ENCODE data around the gene SPEG. TPM values are rescaled to one million over a fixed set of nuclear protein-coding genes. Genes with fewer than 3 reads are reported as not detected.

SPEG gene
- total RNA-seq, 2 experiments from 2014 or later: 2.1 to 2.3 TPM

DNA sequence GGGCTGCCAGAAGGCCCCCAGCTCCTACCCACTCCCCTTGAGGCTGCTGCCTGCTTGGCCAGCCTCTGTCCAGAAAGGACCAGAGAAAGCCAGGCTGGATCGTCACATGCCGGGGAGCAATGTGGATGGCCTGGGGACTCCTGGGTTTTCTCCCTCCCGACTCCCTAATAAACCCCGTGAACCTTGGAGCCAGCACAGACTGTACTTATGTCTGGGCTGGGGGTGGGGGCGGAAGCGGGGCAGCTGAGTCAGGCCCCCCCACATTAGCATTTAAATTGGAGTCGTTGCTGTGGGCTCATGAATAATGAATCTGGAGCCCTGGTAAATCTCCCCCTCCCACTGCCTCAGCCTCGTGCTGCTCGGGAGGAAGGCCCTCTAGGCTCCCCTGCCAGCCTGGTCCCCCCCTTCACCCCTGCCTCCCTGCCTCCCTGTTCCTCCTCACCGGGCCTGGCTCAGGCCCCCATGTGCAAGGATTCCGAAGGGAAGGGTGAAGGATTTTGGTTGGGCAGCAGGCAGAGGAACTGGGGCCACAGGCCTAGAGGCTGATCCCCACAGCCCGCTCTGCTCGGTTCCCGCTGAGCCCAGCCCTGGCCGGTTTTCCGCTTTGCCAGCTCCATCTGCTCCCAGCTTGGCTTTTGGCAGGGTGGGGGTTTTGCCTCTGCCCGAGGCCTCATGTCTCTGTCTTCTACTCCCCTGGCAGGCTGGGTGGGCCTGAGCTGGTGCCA lies 72.3 kb downstream of the SPEG start:
- TF ChIP-seq, protein P1, sequence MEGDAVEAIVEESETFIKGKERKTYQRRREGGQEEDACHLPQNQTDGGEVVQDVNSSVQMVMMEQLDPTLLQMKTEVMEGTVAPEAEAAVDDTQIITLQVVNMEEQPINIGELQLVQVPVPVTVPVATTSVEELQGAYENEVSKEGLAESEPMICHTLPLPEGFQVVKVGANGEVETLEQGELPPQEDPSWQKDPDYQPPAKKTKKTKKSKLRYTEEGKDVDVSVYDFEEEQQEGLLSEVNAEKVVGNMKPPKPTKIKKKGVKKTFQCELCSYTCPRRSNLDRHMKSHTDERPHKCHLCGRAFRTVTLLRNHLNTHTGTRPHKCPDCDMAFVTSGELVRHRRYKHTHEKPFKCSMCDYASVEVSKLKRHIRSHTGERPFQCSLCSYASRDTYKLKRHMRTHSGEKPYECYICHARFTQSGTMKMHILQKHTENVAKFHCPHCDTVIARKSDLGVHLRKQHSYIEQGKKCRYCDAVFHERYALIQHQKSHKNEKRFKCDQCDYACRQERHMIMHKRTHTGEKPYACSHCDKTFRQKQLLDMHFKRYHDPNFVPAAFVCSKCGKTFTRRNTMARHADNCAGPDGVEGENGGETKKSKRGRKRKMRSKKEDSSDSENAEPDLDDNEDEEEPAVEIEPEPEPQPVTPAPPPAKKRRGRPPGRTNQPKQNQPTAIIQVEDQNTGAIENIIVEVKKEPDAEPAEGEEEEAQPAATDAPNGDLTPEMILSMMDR (IDR thresholded peaks at IDR 0.05): no peak
- ATAC-seq: no peak
- H3K27ac Mint-ChIP-seq: no peak overlapping the region
- H3K36me3 Mint-ChIP-seq (ENCODE audit: low read depth): peaks cover 27% of the 10 kb centered on the region
- intact Hi-C loops (cut with micrococcal nuclease): no loop called here
- ChIA-PET POLR2A (no interaction called here), CTCF (interaction anchor here (1.1 to 7.2 kb wide), 6 partner anchors 9 to 104 kb away, joined by 4 to 86 read pairs (median 24); partner anchors contain the start of gene GMPPA)
- peaks cover 25% of the 10 kb centered on the region for H3K27me3 Mint-ChIP-seq
- H3K4me1 Mint-ChIP-seq (ENCODE audit: low read depth): peaks cover 11% of the 10 kb centered on the region
- no peak for DNase-seq
- no peaks in the 10 kb centered on the region for H3K9me3 Mint-ChIP-seq
- H3K4me3 Mint-ChIP-seq: no peak overlapping the region

DNA sequence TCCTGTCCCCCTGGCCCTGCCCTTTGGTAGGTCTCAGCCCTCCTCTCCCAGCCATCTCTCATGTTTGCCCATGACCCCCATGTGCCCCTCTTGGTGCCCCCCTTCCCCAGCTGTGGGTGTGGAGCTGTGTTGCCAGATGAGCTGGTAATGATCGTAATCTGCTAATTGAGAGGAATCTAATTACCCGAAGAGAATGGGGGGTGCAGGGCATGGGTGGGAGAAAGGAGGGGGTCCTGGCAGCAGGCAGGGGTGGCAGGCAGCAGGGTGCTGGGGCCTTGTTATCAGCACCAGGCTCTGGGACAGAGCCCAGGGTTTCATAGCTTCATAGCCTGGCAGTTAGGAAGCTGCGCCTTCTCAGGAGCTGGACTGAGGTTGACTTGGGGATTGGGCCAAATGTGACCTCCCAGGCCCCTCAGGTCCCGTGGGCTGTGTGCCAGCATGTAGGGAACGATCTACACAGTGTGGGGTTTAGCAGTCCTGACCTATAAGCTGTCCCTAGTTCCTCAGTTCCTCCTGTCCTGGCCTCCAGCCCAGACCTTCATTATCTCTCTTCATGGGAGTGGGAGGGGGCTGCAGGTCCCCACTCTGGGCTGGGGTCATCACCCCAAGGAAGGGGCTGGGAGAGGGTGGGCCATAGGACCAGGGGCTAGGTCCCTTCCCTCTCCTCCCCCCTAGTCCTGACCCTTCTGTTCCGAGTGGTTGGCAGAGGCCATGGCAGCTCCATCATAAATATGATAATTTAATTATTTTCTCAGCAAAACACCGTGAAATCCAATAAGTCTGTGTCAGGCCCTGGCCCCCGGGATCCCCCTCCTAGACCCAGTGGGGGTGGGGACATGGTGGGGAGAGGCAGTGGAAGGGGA lies 73.2 kb downstream of the SPEG start:
- ATAC-seq (no peak), DNase-seq (no peak)
- Mint-ChIP-seq H3K4me3 (no peak overlapping the region), H3K9me3 (no peaks in the 10 kb centered on the region), H3K27me3 (peaks cover 29% of the 10 kb centered on the region), H3K4me1 (ENCODE audit: low read depth) (peaks cover 11% of the 10 kb centered on the region), H3K27ac (no peak overlapping the region), H3K36me3 (ENCODE audit: low read depth) (peaks cover 26% of the 10 kb centered on the region)
- intact Hi-C loops (cut with micrococcal nuclease): no loop called here
- TF ChIP-seq, protein P1 (IDR thresholded peaks at IDR 0.05): no peak
- ChIA-PET CTCF (interaction anchor here (0.8 to 7.2 kb wide), 9 partner anchors 10 to 106 kb away, joined by 3 to 86 read pairs (median 10); partner anchors contain the start of gene GMPPA), POLR2A (no interaction called here)

DNA sequence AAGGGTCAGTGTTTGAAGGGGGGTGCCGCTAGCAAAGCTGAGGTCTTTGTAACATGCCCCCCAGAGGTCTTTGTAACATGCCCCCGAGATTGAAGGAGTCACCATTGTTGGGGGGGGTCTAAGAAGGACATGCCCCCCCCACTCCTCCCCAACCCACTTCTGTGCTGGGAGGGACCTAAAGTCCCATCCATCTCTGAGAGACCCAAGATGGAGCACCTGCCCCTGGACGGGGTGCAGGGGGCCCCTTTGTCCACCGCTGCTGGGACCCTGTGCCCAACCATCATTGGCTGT lies 73.7 kb downstream of the SPEG start:
- ChIA-PET CTCF (interaction anchor here (1.0 to 7.2 kb wide), 7 partner anchors 11 to 45 kb away, joined by 4 to 86 read pairs (median 13); partner anchors contain the start of gene GMPPA), POLR2A (no interaction called here)
- ATAC-seq: no peak
- TF ChIP-seq, protein P1 (IDR thresholded peaks at IDR 0.05): no peak
- Mint-ChIP-seq H3K27me3 (peaks cover 34% of the 10 kb centered on the region), H3K4me3 (no peak overlapping the region), H3K36me3 (ENCODE audit: low read depth) (peaks cover 26% of the 10 kb centered on the region), H3K27ac (no peak overlapping the region), H3K4me1 (ENCODE audit: low read depth) (peaks cover 11% of the 10 kb centered on the region), H3K9me3 (no peaks in the 10 kb centered on the region)
- intact Hi-C loops (cut with micrococcal nuclease): no loop called here
- DNase-seq: no peak

DNA sequence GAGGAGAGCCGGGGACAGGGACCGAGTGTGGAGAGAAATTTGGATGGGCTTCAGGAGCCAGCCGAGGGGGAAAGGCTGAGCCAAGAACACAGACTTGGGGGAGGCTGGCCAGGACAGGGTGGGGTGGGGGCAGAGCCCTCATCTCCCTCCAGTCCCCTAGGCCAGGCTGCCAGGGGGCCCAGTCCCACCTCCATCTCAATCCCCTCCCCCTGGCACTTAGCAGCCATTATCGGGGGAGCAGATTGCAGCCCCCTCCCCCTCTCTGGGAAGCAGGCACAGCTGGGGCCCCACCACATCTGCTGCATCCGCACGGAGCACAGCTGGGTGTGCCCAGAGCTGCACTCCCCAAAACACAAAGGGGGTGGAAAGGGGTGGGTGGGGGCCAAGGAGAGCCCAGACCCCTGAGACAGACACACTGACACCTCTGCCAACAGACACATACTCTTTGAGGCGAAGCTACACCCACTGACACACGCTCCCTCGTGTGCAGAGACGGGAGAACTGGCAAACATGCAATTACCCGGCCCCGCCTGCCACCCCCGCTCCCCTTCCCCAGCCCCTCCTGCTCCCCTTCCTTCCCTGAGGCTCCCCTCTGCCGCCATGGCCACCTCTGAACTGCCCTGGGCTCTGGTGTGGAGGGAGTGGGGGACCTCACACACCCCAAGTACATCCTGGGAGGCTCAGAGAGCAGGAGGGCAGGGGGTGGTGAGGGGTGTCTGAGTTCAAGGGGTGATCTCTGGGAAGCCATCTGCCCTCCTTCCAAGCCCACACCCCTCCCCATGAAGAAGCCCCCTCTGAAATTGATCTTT lies 74.5 kb downstream of the SPEG start:
- CTCF ChIA-PET: interaction anchor here (0.7 to 7.2 kb wide), 14 partner anchors 11 to 173 kb away, joined by 3 to 86 read pairs (median 9); partner anchors contain the start of gene GMPPA
- TF ChIP-seq, protein P1 (IDR thresholded peaks at IDR 0.05): no peak
- POLR2A ChIA-PET: interaction anchor here (0.7 kb wide), 2 partner anchors 9 to 11 kb away, joined by 3 read pairs; no protein-coding TSS in a partner anchor
- H3K36me3 Mint-ChIP-seq (ENCODE audit: low read depth): peaks cover 23% of the 10 kb centered on the region
- no peak overlapping the region for H3K27ac Mint-ChIP-seq
- no peak for DNase-seq
- no peaks in the 10 kb centered on the region for H3K9me3 Mint-ChIP-seq
- intact Hi-C loops (cut with micrococcal nuclease): no loop called here
- H3K4me1 Mint-ChIP-seq (ENCODE audit: low read depth): peaks cover 17% of the 10 kb centered on the region
- H3K27me3 Mint-ChIP-seq: peaks cover 42% of the 10 kb centered on the region
- ATAC-seq: peak; percentile 45
- H3K4me3 Mint-ChIP-seq: no peak overlapping the region

Data from activated CD8-positive, alpha-beta T cell treated with anti-CD3 and anti-CD28 coated beads for 36 hours (primary cell).